GM12878 (cell line): ENCODE data around the gene ENOX1.

Experiments
- BRCA1 ChIP-seq: IDR thresholded peaks from 2 replicates; pipeline ENCODE4 v1.6.1; 2011; ENCODE audit warnings: low read depth, low read length, improper control_type of control experiment
- CBFB ChIP-seq: IDR thresholded peaks from 2 replicates; pipeline ENCODE4 v1.6.1; 2016; ENCODE audit warnings: antibody characterized with exemption, low read depth
- CEBPB ChIP-seq, 2 experiments: fragments of 150-350 bp in 1 of 2; IDR thresholded peaks; 2 replicates each; pipeline ENCODE4 v1.6.1; 2012 to 2014; ENCODE audit warnings: low read depth in 2 of 2, low read length in 2 of 2, borderline replicate concordance in 1 of 2, inconsistent platforms in 1 of 2
- FOXM1 ChIP-seq: IDR thresholded peaks from 2 replicates; pipeline ENCODE4 v1.6.1; 2012; ENCODE audit warnings: low read depth, mild to moderate bottlenecking, inconsistent platforms, low read length, moderate library complexity
- NR2C2 ChIP-seq: IDR thresholded peaks from 2 replicates; pipeline ENCODE4 v1.6.1; 2011; ENCODE audit warnings: borderline replicate concordance, low read depth; ENCODE audit not compliant: control insufficient read depth, insufficient read length
- SPI1 ChIP-seq: IDR thresholded peaks from 2 replicates; pipeline ENCODE4 v1.6.1; 2011; ENCODE audit warnings: low read depth, mild to moderate bottlenecking, low read length, moderate library complexity, borderline replicate concordance; ENCODE audit not compliant: insufficient read depth
- ZBED1 ChIP-seq: IDR thresholded peaks from 2 replicates; pipeline ENCODE4 v1.6.1; 2016; ENCODE audit warnings: borderline replicate concordance

GRCh38 chr13:43331672-43332071 is 455.1 kb downstream of the ENOX1 start:
- no peak for TF ChIP-seq CEBPB (IDR thresholded peaks at IDR 0.05; ENCODE audit: borderline replicate concordance in 1 of 2, low read depth in 2 of 2, low read length in 2 of 2)
- TF ChIP-seq FOXM1: no peak
- TF ChIP-seq CBFB: no peak
- TF ChIP-seq ZBED1: no peak
- TF ChIP-seq SPI1: no peak
- no peak for TF ChIP-seq NR2C2
- TF ChIP-seq BRCA1: no peak
